NCI-H2171 (cell line): ENCODE measurements around the gene TMEM269.
"Not testable (repeated sequence)": the region's sequence is repeated elsewhere in the genome, so short reads cannot be mapped to it uniquely, and the experiment has no call there.

Experiments
- DNase-seq: peaks from one replicate; lab custom pipeline; 2025; lab: John Stamatoyannopoulos, UW

TMEM269 gene

DNA sequence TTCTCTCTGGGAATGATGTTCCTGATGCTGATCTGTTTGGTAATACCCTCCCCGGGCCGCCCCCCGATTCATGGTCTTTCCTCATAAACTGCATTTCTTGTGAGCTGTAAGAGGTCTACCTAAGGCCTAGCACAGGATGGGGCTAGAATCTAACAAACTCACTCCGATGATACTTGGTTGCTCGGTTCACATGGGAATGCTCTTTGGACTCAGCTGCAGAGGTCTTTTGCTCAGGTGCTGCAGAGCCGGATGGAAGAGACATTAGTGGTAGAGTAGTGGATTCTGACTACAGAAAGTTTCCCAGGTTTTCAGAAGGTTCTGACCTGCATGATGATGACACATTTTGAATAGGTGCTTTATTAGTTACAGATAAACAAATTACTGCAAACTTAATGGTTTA, 8.3 kb upstream of the TMEM269 start:
- no peak for DNase-seq

GRCh38 chr1:42777852-42778251, 6.9 kb upstream of the TMEM269 start:
- DNase-seq: no peak

GRCh38 chr1:42779725-42780124, 5.1 kb upstream of the TMEM269 start:
- DNase-seq: no peak

DNA sequence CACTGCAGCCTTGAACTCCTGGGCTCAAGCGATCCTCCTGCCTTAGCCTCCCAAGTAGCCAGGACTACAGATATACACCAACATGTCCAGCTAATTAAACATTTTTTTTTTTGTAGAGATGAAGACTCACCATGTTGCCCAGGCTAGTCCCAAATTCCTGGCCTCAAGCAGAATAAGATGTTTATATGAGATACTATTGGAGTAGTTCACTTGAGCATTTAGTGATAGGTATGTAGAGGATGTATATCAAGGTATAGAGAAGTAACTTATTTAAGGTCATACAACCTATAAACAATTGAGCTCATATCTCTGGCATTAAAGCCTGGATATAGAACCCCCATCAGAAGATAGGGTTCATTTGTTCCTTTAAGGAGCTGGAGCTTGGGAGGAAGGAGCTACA, 4.6 kb upstream of the TMEM269 start:
- no peak for DNase-seq

GRCh38 chr1:42783092-42783491, 1.7 kb upstream of the TMEM269 start:
- DNase-seq: no peak

- no peak for DNase-seq
These were observed 245 bp upstream of the TMEM269 start for GRCh38 chr1:42784547-42784945.

DNA sequence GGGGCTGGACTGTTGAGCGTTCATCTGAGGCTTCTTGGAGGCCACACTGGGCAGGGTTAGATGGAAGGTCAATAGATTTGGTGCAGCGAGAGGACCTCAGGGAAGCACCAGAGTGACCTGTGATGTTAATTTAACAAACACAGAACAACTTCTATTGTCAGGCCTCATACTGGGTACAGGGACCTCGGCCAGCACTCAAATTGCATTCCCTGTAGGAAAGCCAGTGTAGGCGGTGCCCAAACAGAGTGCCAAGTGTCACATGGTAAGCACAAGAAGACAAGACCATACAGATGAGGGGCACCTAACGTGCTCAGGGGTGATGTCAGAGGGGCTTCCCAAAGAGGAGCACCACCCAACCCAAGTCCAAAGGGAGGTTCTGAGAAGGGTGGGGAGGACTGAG, 1.3 kb downstream of the TMEM269 start:
- no peak for DNase-seq

GRCh38 chr1:42788021-42788420, 3.2 kb downstream of the TMEM269 start:
- DNase-seq: no peak

GRCh38 chr1:42793824-42794223, 9.0 kb downstream of the TMEM269 start:
- no peak for DNase-seq

DNA sequence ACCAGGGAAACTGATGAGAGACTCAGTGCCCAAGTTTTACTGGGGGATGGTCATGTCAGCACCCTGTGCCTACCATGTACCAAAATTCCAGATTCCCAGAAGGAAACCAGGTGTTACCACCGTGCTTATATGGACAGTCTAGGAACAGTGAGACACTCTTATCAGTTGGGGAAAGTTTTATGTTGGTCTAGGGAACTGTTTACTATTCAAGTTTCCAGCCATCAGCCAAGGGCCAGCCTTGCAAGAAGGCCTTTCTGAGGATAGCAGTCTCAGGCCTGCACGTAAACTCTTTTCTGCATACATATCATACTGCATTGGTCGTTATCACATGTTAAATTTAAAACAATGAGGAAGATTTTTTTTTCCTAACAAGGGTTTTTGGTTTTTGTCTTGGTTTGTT, 12.6 kb downstream of the TMEM269 start:
- DNase-seq: no peak

DNA sequence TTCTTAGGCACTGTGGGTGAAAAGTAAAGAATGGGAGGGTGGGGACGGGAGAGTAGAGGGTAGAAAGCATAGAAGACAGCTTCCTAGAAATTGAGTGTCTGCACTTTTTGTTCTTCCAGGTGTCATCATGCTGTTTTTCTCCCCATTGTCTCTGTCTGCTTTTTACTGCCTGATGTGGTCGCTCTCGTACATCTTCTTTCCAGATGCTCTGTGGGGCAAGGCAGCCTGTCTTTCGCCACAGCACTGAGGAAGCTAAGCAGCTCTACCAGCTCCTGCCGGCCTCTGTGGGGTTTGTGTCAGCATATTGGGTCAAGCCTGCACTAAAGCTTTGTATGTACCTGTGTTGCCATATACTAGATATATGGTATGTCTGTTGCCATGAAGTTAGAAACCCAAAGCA, 13.2 kb downstream of the TMEM269 start:
- DNase-seq: no peak

DNA sequence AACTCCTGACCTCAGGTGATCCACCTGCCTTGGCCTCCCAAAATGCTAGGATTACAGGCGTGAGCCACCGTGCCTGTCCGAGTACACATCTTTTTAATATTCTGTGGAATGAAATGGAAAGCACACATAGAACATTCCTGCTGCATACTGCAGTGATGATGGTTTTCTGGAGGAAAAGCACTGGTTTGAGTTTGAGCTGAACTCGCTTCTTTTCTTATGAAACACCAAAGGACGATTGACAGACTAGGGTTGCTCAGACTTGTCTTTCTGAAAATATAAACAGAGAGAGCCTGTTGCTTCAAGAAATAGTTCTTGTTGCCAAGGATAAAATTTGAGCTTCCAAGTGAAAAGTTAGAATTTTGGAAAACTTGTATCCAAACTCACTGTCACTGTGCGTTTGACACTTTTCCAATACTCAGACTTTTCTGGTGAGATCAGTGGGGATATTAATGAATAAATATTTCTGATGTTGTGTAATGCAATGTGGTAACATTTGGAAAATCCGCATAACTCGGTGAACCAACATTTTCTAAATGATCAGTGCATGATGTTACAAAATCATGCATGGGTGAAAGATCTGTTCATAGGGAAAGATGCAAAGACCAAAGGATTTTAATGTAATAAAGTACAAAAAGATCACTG, 17.2 kb downstream of the TMEM269 start:
- DNase-seq: no peak

DNA sequence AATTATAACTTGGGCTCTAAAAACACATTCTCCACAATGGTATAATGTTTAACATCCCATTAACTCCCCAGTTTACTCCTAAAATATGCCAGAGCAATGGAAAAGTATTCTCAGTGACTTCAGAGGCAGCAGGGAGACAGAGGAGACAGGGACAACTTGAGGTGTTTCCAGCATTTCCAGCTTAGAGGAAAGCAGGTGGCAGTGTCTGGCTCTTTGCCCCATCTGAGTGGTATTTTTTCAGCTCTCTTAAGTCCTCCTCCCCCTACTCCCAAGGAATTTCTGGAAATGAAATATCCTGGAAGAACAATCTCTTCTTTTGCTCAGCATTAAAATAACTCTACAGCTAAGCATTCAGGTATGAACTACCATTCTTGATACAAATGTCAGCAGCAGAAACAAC, 21.4 kb downstream of the TMEM269 start:
- no peak for DNase-seq

DNA sequence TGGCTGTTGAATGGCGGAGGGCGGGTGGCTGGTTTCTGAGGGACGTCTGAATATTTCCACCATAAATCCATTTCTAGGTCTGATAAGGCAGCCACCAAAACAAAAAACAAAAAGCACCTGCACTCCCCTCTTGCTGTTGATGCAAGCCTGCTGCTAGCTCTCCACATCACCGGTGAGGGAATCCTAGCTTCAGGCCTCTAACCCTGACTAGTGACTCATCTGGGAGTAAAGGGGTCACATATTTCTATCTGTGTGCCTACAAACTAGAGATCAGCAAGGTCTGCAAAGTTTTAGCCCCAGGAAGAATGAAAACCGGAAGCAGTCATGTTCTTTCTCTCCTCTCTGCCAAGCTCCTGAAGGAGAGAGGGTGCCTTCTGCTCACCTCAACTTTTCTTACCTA, 21.8 kb downstream of the TMEM269 start:
- no peak for DNase-seq

GRCh38 chr1:42807056-42807668, 22.4 kb downstream of the TMEM269 start:
- DNase-seq: peak; percentile 76

DNA sequence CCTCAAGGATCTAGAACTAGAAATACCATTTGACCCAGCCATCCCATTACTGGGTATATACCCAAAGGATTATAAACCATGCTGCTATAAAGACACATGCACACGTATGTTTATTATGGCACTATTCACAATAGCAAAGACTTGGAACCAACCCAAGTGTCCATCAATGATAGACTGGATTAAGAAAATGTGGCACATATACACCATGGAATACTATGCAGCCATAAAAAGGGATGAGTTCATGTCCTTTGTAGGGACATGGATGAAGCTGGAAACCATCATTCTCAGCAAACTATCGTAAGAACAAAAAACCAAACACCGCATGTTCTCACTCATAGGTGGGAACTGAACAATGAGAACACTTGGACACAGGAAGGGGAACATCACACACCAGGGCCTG, 30.0 kb downstream of the TMEM269 start:
- DNase-seq: not testable (repeated sequence)

GRCh38 chr1:42815941-42816584, 31.3 kb downstream of the TMEM269 start:
- no peak for DNase-seq

DNA sequence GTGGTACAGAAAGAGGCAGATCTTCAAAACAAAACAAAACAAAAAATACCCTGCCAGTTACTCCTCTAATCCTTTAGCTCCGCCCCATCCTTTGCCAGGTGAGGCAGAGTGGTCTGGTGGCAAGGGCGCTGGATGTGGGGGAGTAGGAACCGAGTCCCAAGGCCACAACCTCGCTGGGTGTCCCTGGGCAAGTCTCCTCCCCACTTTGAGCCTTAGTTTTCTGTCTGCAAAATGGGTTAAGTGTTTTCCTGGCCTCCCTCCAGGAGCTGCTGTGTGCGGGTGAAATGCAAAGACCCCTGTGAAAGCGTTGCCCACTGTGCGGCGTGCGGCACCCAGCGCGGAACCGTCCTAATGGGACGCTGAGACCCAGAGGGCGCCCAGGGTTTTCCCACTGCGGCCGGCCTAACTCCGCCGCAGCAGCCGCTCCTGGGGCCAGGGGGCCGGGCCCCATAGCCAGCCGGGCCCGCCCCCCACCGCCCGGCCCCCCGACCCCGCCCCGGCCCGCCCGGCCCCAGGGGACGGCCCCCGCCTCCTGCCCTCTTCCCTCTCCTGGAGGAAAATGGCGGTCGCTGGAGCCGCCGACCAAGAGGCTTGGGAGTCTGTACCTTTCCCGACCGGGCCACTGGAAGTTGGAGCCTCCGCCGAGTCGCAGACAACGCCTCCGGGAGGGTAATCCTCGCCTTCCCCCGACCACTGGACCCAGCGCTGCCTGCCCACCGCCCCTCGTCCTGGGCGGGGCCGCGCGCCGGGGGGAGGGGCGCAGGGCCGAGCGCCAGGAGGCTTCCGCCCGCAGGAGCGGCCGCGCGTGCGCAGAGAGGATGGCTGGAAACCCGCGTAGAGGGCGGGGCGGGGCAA, 32.0 kb downstream of the TMEM269 start, which contains the start of the genes ERMAP and SVBP:
TSS of gene ERMAP (plus strand) at position 538 of the 855 bp plus-strand sequence. CDS start 13,327 bp downstream, outside the sequence.
TSS of gene SVBP (minus strand) at position 813 of the 855 bp plus-strand sequence. CDS start 853 bp downstream, outside the sequence.
- DNase-seq: peak; percentile 81

- DNase-seq: no peak
These were observed 32.6 kb downstream of the TMEM269 start for GRCh38 chr1:42817440-42817767.

DNA sequence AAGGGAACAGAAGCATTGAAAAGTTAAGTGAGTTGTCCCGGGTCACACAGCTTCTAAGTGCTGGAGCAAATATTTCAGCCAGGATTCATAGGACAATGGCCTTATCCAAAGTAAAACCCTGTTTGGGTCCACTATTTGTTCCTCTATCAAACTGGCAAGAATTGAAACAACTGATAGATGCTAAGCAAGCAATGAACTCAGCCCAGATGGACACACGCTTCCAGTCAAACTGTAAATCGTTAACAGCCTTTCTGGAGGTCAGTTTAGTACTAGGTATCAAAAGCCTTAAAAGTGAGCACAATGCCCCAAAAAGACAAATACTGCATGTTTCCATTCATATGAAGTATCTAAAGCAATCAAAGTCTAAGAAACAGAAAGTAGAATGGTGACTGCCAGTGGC, 33.2 kb downstream of the TMEM269 start:
- DNase-seq: no peak

- DNase-seq: no peak
These were observed 36.0 kb downstream of the TMEM269 start for GRCh38 chr1:42820813-42821212.

DNA sequence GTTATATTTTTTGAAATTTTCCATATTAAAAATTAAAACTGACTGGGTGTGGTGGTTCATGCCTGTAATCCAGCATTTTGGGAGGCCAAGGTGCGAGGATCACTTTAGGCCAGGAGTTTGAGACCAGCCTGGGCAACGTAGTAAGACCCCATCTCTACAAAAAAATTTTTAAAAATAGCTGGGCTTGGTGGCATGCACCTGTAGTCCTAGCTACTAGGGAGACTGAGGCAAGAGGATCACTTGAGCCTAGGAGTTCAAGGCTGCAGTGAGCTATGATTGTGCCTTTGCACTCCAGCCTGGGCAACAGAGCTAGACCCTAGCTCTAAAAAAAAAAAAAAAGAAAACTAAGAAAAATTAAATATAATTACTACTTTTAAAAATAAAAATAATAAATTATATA, 36.9 kb downstream of the TMEM269 start:
- no peak for DNase-seq
